GM03348 (cell line): ENCODE results near the gene NFIB.

Source experiments
- DNase-seq: peaks from one replicate; pipeline ENCODE4 v3.0.0; 2012; ENCODE audit warnings: low spot score

The NFIB gene

GRCh38 chr9:14313951-14314423, at the start of gene NFIB:
Gene NFIB, minus strand, starts transcription at chr9:14314141. Its CDS starts 630 bp downstream, at chr9:14313511.
- DNase-seq, result peak; percentile 41

DNA sequence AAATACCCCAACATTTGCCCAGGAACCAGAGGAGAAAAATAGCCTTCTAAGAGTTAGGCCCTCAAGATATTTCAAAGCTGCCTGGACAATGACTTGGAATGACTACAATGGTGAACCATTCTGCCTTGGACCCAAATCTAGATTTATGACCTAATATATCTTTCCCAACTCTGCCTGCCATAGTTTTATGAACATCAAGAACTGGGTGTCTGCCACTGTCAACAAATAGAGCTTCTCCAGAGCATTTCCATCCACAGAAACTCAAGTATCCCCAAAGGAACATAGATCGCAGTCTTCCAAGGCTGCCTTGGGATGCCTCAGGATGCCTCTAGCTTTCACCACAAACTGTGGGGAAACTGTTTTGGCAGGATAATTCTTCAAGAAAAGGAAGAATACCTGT, 48.2 kb upstream of the NFIB start:
- DNase-seq, result peak; percentile 57

- no peak for DNase-seq
Measured at GRCh38 chr9:14361074-14361473, 47.1 kb upstream of the NFIB start.

GRCh38 chr9:14358523-14358922, 44.6 kb upstream of the NFIB start:
- DNase-seq, result no peak

DNA sequence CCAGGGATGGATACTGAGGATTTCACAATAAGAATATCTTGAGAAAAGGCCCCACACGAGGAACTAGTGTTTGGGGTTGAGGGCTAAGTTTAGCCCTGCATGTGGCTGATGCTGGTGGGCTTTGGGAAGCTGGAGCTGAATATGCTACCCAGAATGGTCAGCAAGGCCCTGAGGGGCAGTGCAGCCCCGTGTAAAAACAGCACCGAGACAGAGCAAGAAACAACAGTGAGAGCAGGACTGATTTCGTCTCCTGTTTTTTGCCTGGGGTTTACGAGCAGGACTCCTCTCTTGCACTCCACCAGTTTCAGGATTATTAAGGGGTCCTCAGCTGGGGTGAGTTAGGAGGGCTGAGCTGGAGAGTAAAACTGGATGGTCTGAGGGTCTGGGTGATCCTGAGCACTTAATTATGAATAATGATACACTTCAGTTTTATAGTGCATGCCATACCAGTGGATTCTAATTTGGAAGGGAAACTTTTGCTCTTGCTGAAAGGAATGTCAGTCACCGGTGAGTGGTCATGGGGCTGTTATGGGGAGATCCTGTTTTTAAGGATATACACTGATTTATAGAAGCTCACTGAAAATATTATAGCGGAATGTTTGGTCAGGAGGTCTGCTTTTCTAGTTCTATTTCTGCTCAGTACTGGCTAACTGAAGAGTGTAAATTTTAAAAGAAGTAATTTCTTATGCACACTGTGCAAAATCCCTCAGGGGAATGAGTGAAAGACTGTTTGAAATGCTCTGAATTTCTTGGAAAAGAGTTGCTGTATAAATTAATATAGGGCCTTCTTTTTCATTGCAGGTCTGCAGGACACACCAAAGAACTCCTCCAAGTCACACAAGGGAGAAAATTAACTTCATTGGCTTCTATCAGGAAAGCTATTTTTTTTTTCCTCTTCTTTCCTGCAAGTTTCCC, 42.7 kb upstream of the NFIB start:
- no peak for DNase-seq

DNA sequence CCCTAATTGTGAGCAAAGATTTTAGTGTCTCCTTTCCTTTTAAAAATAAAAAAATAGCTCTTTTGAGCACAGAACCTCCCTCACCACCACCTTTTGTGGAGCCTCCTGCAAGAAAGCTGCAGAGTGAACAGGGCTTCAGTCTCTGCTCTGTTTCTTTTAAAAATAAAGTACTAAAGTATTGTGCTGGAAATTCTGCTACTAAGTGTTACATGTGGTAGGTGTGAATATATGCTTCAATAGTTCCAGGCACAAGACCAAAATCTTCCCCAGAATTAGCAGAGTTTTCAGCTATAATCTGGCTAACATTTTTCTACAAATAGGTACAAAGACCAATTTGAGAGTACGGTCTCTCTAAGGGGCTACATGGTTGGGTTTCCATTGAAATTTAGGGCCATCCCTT, 40.3 kb upstream of the NFIB start:
- no peak for DNase-seq

GRCh38 chr9:14353222-14354056, 39.5 kb upstream of the NFIB start:
- peak; percentile 87 for DNase-seq

- DNase-seq, result no peak
Measured at GRCh38 chr9:14352503-14352902, 38.6 kb upstream of the NFIB start.

DNA sequence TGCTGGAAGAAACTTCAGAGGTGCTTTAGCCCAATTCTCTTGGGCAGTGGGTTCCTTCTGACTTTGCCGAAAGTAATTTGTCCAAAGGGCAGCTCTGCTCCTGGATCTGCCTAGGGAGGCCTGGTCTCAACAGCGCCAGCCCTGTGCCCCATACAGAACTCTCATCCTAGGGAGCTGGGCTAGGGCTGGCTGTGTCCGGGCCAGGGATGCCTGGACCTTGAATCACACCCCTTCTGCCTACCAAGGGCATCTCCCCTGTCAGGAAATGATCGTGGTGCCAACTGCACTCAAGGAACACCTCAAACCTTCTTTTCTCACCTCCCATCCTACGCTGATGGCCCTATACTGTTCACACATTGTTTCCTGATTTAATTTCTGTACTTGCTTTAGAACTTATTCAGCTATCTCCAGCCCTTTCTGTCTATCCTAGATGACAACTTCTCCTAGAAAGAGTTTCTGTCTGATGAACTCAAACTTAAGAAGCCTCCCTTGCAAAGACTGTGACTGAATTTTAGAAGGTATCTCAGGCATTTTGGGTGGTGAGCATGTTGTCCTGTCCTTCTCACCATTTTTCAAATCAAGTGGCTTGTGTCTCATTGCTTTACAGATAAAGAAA, 37.4 kb upstream of the NFIB start:
- DNase-seq, result no peak

DNA sequence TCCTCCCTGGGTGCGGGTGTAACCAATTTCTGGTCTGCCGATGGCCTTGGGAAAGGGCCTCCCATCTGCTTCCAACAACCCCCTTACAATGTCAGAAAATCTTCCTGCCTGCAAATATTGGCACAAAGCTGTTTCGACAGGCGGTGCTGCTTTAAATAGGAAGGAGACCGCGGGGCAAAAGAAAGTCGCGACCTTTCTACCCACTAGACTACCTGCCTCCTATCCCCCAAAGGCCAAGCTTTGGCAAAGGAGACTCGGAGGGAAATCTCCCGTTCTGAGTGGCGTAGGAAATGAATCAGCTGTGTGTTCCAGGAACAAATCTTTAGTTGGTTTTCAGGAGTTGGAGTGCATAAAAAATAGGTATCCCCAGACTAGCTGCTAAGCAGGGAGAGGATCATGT, 36.8 kb upstream of the NFIB start:
- DNase-seq, result no peak

DNA sequence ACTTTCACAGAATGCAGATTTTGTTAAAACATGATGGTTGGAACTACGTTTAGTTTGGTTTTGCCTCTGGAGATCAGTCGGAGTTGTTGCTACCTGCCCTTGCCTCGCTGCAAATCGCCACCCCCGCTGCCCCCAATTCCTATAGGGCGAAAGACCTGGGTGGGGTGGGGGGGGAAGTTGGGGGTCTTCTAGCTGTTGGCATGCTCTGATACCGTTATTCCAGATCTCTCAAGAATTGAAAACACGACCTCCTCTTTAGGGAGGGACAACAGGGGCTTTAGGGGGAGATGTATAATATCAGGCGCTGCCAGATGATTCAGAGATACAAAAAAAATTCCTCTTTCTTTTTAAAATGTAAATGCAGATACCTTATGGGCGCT, 36.4 kb upstream of the NFIB start:
- DNase-seq, result no peak

DNA sequence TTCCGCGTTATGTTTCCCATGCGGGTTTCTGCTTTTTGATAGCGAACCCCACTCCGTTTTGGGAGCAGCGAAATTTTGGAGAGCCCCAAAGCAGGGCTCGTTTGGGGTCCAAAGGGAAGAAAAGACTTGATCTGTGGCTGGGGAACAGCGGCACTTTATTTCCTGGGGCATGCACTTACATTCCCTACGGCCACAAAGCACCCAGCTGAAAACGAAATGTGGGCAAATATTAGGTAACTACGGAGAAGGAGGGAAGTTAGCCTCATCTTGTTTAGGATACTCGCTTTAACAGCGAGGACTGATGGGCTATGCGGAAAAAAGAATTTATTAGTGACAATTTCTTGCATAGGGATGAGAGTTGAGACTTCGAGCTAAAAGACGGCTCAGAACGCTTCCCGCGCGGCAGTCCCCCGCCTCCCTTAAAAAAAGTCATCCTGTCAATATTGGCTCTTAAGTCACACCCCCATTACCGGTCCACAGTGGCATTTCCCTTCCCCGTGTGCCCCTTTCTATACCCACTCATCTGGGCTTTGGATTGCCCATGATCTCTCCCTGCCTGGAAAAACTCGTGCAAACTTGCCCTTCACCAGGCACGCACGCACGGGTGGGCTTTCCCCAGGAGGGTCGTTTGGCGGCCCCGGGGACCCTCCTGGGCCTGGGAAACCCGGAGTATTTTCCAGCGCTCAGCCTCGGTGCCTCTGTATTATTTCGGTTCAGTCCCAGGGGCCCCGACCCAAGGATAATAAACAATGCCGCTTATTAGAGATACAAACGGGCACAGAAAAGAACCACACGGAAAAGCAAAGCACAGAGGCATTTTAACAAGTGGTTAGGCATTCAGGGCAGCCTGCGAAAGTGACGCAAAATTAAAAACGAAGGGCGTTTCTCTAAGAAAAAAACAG, 35.8 kb upstream of the NFIB start:
- no peak for DNase-seq

- no peak for DNase-seq
Measured at GRCh38 chr9:14349146-14349446, 35.2 kb upstream of the NFIB start.

- peak; percentile 41 for DNase-seq
Measured at GRCh38 chr9:14348373-14349145, 34.6 kb upstream of the NFIB start.

- no peak for DNase-seq
Measured at GRCh38 chr9:14348123-14348372, 34.1 kb upstream of the NFIB start.

DNA sequence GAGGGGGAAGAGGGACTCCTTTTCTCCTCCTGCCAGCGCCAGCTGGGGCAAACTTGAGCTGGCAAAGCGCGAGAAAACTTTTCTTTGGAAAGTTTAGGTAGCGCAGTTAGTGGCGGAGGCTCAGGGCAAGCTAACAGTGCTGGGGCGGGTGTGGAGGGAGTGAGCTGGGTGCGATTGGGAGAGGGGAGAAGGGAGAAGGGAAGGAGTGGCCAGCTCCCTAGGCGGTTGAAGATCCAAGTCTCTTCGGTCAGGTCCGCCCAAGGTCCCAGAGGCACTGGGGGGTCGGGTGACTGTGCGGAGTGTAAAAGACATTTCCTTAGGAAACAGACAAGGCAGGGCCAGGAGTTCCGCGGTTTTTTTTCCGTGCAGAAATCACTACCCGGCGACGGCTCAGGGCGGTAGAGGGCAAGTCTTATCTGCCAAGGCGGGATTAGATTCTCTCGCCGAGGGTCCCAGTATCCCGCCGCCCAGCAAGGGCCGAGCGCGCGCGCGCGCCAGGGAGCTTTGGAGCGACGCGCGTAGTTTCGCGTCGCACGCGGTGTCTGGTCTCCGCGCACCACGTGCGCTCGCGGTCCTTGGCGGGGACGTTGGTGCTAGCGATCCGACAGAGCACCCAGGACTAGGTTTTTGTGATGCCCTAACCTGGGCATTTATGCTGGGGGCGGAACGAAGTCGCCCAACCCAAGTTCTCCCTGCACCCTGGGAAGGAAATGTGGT, 33.6 kb upstream of the NFIB start:
- peak; percentile 31 for DNase-seq

DNA sequence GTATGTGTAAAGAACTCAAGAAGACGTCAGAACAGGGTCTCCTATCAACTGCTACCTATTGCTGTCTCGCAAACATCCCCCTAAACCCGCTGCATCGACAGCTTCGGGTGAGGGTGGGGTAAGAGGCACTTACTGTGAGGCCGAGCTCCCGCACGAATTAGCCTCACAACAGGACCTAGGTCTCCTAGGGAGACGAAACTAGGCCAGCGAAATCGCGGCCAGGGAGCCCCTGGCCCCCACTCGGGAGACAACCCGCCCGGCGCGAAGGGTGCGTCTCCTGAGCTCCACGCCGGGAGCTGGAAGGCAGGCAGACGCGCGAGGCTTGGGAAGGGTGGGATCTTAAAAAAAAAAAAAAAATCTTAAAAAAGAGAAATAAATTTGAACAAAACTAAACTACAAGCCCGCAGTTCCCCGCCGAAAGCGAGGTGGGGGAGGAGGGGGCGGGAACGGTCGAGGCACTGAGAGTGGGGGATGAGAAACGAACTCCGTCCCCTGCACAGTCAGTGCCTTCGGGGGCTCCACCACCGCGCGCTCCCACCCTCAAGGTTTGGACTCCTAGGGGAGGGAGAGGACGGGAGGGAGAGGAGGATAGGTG, 33.0 kb upstream of the NFIB start:
- no peak for DNase-seq

DNA sequence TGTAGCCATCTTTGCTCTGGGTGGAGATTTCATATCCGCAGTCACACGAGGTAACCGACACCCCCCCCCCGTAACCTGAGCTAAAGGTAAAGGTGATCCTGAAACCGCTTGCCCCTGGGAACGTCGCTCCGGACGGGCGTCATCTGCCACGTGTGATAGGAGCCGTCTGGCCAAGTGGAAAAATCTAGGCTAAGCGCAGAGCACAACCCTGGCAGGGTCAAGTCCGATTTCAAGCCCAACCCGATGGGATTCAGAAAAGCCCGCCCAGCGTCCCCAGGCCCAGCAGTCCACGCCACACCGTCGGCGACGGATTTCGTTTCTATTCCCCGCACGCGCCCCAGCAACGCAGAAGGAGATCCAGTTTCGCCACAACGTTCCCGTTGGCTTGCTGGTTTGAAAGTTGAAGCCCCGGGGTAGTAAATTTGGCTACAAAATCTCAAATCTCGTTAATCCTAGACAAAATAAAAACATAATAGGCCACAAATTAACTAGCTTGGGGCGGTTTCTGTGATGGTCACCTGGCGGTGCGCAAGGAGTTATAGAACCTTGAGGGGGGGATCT, 32.4 kb upstream of the NFIB start:
- DNase-seq, result no peak

DNA sequence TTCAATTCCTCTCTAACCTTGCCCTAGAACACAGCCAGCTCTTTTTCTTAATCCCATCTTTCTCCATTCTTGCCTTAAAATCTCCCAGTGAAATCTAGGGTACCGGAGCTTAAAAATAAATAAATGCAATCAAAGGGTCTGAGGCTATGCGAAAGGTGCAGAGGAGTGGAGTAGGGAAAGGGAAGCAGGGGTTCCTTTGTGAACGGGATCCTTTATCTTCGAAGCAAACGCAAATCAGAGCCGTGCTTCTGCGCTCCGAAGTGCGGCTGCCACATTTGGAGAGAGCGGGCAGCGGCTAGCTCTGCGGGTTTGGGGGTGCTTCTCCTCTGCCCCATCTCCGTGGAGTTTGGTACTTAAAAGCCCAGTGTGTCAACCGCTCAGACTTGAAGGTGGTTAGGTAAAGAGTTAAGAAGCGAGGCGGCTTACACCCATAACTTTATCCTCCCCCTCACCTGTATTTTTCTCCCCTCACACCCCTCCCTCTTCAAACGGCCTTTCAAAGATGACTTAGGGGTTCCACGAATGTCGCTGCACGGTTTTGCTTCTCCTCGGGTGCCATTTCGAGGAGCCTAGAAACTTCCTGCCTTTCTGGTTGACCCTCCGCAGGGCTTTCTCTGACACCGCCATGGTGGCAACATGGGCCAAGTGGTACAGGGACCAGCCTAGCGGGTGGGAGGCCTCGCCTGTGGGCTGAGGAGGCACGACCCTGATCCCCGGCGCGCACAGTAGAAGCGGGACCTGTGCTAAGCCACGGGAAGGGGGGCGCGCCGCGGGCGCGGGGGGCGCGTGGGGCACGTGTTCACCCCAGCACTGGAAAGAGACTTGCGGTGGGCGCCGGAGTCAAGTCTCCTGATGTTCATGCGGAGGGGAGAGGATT, 31.7 kb upstream of the NFIB start:
- DNase-seq, result no peak
